Hematopoietic multipotent progenitor cell treated with erythropoietin and hydrocortisone succinate and interleukin-3 and kit ligand, for 17 days (in vitro differentiated cells): ENCODE measurements around the gene BBC3.

Experiments used
- DNase-seq: peaks from one replicate; pipeline ENCODE4 v3.0.0-alpha.2; 2015; ENCODE audit warnings: low spot score

Gene BBC3

DNA sequence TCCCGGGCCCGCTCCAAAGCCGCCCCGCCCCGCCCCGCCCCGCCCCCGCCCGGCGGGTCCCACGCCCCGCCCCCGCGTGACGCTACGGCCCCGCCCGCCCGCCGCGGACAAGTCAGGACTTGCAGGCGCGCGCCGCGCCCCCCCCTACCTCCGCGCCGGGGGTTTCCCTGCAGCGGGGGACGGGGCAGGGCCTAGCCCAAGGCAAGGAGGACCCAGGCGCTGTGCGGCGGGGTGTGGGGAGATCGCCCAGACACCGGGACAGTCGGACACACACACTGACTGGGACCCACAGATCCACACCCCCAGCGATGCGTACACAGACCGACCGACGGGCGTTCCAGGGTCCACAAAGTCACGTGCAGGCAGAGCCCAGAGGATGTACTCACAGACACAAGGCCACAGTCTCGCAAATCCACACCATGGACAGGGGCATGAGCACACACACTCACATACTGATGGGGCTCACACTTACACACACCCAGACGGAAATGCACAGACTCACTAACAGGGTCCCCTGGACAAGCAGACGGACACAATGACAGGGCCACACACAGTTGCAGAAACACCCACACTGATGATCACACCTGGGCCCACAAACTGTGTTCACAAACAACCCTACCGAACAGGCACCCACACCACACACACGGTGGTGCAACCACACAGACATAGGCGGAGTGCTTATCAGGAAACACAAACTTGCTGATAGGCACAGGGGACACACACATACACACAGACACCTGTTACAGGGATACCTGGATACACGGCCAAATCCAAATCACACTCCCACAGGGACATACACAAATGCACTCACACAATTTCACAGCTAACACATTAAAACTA, 436 bp upstream of the BBC3 start:
- peak; percentile 94 for DNase-seq

DNA sequence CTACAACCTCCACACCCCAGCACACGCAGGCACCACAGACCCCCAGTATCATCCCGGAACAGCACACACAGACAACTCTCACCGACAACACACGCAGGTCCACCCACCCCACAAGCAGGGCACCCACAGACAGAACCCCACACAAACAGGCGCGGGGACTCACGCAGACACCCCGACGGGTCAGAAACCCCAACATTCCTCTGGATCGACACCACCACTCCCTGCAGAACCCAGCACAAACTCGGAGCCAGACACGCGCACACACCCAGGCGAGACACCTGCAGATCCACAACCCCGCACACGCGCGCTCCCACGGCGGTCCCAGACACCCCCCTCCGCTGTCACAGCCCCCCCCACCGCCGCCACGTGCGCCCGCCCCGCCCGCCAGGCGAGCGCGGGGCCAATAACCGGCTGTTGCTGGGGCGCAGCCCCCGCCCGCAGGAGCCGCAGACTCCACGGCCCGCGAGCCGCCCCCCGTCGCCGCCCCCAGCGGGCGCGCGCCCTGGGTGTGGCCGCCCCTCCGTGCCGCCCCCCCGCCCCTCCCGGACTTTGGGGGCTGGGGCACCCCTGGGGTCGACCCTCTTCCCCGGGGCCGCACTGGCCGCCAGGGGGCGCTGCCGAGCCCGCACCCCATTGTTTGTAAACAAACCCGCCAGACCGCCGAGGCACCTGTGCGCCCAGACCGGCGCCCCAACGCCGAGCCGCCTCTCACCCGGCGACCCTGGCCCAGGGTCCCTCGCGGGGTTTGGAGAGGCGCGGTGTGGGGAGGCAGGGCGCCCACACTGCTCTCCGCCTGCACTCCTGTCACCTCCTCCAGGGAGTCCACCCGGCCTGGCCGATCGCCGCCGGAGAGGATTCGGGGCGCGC, 712 bp downstream of the BBC3 start:
- peak; percentile 92 for DNase-seq

DNA sequence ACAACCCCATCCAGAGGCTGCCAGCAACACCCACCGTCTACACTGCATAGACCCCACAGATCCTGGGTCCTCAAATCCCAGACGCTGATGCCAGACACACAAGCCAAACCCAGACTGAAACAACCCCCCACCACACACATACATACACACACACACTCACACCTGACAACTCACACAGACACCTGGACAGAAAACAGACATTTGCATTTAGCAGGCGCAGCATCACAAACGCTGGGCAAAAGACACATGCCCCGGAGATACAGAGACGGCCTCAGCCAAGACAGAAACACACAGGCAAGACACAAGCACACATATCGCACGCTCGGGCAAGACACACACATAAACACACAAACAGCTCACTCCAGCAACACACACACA, 1.3 kb downstream of the BBC3 start:
- peak; percentile 81 for DNase-seq

DNA sequence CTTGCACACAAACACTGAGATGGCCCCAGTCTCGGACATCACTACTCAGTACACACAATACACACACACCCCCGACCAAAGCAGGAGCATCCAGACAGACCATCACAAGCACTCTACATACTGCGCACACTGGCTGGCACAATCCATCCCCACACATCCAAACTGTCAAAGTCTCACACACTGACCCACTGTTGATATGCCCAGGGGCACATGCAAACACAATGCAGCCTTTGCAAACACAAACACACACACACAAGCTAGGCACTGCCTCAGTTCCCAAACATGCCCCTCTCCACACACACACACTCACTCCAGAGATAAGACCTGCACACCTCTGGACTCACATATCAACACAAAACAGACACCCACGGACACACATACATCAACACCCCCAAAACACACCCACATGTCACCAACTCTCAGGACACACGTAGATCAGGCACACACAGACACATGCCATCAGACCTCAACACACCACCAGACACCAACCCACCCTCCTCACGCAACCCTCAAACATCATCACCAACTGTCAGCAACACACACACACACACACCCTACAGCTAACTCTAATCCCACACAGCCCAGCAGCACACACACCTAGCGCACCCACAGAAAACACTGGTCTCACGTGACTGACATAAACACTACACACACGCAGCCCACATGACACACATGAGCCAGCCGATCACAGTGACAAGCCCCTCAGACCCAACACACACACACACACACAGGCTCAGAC, 1.9 kb downstream of the BBC3 start:
- peak; percentile 86 for DNase-seq

DNA sequence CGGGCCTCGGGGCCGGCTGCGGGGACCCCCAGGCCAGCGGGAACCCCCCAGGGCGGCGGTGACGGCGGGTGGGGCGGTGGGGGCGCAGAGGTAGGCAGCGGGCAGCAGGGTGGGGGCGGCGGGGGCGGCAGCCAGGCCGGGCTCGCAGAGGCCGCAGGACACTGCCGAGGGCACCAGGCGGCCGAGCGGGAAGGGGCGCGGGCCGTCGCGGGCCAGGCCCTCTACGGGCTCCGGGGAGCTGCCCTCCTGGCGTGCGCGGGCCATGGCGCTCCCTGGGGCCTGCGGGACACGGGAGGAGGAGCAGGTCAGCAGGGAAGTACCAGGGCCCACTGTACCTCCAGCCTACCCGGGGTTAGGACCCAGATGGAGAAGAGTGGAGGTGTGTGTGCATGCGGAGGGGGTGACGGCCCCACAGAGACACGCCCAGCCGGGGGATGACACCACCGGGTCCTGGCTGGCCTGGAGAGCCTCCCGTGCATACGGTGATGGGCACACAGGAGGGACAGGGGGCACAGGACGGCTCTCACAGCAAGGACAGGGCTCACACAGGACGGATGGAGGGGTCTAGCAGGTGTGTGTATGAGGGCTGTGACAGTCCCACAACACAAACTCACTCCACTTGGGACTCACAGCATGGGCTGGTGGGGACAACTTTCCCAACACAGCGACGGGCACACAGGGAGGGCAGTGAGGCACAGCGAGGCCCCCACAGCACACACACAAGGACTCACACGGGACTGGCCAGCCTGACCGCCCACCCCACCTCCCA, 2.6 kb downstream of the BBC3 start:
- peak; percentile 83 for DNase-seq

DNA sequence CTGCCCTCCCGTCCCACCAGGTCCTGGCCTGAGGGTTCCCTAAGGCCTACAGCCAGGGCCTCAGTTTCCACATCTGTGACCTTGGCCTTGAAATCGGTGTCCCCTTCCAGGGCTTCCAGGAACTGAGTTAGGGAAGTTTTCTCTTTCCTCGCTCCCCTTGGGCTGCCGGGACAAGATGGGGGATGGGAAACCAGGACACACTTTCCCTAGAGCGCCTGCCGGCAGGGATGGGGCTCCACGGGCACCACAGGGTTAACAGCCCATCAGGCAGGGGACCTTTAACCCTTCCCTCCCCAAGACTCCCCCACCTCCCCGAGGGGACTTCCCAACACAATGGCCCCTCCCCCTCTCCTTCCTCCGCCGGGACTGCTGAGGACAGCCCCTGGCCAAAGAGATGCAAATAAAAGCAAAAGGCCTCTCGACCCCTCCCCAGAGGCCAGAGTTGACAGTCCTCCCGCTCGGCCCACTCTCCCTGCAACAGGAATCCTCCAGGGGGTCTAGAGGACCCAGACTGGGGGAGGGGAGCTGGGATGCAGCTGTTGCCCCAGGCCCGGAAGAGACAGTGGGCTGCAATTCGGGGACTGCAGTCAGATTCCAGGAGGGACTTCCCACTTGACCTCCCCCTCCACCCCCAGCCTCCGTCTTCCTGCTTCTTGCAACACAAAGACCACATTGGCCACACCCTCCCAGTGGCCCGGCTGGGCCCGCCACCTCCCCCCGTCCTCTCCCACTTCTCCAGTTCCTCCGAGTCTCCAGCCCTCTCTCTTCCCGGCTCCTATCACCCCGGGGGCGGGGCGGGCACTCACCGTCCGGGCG, 3.4 kb downstream of the BBC3 start:
- DNase-seq = peak; percentile 78

DNA sequence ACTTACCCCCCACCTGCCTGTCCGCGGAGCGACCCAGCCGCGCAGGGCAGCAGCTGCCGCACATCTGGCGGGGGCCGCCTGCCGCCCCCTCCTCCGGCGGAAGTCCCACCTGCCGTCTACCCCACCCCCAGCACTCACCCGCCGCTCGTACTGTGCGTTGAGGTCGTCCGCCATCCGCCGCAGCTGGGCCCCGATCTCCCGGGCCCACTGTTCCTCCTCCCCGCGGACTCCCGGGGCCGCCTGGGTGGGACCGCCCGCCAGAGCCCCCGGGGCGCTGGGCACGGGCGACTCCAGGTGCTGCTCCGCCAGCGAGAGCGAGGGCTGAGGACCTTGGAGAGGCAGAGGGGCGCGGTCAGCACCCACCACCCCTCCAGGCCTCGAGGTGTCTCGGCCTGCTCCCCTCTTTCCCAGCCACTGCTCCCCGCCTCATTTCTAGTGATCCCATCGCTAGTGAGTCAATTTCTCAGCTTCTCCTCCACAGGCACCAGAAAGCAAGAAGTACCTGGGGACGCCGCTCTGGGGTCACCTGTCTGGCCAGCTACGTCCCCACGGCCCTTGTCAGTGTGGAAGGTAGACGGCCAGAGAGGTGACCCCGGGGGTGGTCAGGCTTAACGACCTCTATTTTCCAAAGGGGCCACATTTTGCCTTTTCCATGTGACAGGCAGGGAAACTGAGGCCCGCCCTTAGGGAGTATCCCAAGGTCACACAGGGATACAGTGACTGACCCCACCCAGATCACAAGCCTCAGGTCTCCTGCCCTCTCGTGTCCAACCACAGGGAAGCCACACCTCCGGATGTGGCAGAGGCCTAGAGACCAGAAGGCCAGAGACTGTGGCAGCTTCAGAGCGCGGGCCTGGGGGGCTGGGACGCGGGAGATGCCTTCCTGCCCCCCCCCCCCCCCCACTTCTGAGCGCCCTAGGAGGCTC, 4.3 kb downstream of the BBC3 start:
- DNase-seq = peak; percentile 91

DNA sequence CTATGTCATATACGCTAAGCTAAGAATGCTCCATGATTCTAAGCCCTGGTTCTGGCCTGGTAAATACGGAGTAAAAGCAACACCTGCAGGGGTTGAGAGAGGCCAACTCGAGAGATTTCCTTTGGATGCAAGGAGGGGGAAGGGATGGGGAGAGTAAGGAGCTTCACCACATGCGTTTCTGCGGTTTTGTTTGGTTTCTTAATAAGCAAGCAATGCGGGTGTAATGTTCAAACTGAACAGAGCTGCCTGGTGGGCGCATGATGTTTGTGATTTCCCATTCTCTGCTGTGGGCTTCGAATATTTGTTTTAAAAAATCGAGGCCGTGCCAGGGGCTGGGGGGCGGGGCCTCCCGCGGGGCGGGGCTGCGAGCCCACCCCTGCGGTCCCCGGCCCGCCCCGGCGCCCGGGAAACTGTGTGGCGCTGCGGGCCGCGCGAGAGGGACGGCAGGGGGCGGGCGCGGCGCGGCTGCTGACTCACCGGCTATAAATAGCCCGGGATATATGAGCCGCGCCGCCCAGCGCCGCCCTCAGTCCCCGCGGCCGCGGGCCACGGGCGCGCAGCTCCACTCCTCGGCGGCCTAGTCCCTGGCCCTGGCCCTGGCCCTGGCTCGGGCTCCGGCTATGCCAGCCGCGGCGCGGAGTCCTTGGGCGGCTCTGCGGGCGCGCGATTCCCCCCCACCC, 5.1 kb downstream of the BBC3 start:
- peak; percentile 92 for DNase-seq

DNA sequence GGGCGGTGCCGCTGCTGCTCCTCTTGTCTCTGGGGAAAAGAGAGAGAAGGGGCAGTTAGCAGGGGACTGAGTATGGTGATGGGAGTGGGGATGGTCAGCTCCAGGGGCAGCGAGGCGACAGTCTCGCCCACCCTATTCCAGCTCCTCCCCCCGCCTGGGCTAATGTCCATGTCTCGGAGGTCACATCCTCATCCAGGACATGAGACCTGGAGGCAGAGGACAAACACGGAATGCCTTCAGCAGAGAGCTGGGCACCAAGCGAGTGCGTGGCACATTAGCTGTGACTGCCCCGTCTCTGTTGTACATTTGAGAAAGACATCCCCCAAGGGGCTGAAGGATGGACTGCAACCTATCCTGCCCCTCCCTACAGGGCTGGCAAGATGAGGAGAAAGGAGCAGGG, 9.1 kb downstream of the BBC3 start:
- no peak for DNase-seq

DNA sequence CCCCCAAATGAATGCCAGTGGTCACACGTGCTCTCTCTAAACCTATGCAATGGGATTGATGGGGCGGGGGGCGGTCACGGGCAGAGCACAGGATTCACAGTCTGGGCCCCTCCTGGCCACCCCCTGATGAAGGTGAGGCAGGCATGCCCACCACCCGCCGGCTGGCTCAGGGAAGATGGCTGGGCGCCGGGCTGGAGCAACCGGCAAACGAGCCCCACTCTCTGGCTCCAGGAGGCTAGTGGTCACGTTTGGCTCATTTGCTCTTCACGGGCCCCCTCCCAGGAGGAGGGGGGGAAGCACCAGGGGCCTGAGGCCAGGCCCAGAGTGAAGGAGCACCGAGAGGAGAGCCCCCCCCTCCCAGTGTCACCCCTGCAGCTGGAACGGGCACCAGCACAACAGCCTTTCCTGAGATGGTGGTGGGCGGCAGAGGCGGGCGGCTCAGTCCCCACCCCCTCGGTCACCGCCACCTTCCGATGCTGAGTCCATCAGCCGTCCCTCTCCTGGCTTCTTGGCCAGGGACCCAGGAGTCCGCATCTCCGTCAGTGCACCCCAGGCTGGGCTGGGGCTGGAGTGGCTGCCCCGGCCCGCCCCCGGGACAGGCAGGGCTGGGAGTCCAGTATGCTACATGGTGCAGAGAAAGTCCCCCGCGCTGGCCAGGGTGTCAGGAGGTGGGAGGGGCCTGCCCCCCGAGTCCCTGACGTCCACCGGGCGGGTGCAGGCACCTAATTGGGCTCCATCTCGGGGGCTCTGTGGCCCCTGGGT, 9.7 kb downstream of the BBC3 start:
- DNase-seq = no peak

DNA sequence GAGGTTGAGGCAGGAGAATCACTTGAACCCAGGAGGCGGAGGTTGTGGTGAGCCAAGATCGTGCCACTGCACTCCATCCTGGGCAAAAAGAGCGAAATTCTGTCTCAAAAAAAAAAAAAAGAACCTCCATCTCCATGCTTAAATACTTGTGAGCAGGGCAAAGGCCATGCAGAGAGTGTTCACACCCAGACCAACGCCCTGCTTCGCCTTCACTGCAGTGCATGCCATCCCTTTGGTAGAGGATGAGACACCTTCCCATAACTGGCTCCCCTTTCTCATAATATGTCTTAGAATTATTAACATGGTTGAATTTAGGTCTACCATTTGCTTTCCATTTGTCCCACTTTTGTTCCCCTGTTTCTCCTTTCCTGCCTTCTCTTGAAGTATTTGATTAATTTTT, 15.4 kb downstream of the BBC3 start:
- no peak for DNase-seq

DNA sequence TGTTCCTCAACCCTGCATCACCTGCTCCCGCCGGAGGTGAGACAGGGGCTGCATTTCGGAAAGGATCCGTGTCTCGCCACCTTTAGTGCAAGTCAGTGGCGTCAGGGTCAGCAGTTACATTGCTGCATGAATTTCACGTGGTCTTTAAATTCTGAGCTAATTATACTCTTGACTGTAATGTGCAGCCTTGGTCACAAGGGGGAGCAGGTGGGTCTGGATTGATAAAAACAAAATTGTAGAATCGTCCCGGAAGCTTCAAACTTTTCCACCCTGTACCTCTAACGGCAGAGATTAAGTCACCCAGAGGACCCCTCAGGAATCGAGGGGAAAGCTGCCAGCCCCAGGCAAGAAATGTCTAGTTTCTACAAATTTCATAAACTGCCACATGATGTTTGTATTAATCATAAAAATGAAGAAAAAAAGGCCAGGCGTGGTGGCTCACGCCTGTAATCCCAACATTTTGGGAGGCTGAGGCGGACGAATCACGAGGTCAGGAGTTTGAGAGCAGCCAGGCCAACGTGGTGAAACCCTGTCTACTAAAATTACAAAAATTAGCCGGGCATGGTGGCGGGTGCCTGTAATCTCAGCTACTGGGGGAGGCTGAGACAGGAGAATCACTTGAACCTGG, 20.2 kb downstream of the BBC3 start:
- peak; percentile 92 for DNase-seq

DNA sequence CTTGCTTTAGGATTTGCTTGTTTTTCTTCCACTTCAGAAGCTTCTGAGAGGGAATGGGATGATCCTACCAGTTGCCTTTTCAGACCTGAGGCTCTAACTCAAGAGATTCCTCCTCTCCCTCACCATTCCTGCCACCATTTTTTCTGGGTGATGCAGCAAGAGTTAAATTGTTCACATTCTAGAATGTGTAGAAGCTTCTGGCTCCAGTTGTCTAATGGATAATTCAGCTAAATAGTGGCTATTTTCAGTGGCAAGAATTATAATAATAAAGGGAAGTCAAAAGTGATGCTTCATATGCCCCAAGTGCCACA, 20.9 kb downstream of the BBC3 start:
- DNase-seq = no peak

DNA sequence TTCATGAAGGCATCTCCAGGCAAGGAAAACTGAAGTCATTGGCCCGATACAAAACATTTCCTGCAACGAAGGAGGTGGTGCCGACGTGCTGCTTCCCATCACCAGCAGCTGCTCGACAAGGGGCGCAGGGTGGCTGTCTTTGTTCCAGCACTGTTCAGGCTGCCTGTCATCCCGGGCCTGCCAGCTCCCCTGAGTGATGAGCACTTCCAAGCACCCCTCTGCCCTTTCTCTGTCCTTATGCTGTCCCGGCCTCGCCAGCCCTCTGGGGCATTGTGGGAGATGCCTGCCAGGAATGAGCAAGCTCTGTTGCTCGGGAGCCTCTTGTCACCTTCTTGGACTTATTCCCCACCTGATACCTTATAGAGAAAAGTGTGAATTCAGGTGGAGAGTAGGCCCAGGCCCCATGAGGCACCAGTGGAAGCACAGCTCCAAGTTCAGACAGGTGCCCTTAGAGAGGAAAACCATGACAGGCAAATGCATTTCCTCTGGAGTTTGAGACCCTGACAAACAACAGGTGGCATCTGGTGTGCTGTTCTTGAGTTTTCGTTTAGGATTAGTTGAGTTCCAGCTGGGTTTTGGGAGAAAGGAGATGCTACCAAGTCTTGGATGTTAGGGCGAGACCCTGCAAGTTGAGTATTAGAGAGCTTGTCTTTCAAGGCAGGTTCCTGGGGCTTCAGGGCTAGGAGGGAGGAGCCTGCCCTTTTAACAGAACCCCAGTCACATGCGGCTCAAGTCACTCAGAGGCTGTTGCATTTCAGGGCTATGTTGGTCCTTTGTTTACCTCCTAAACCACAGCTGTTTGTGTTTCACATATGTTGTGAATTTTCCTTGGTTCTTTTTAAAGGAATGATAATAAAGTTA, 21.4 kb downstream of the BBC3 start:
- no peak for DNase-seq

DNA sequence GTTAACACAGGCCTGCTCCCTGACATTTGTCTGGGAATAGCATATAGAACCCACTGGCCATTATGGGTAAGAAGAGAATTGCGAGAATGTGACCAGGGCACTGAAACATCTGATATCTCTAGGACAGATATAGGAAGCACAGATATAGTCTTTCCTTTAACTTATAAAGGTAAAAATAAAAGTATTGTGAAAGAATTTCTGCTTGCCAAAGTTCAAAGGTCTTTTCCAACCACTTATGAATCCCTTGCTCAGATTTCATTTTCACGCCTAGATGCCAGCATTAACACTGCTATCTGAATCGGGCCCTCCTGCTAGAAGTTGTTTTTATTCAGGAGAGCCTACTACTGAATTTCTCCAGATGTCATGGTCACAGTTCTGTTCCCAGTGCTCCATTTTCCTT, 27.7 kb downstream of the BBC3 start:
- DNase-seq = no peak

DNA sequence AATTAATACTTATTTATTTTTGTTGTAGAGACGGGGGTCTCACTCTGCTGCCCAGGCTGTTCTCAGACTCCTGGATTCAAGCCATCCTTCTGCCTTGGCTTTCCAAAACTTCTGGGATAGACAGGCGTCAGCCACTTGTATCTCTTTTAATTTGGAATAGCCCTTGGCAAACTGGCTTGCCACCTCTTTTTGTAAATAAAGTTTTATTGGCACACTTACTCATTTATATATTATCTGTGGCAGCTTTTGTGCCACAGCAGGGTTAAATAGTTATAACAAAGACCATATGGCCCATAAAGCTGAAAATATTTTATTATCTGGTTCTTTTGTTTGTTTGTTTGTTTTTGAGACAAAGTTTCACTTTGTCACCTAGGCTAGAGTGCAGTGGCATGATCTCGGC, 30.5 kb downstream of the BBC3 start:
- DNase-seq = no peak

DNA sequence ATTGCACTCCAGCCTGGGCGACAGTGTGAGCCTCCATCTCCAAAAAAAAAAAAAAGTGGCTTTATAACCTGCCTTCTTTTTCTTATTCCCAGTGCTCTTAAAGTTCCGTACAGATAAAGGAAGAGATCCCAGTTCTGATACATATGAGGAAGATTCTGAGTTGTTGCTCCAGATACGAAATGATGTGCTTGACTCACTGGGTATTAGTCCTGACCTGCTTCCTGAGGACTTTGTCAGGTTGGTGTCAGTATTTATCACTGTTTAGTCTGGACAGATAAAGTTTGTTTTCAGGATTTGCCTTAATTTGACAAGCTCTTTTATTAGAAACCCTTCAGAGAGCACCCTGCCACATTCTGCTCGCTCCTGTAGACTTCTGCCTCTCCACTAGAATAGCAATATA, 33.9 kb downstream of the BBC3 start:
- no peak for DNase-seq
